GM12872 (cell line): ENCODE results near the gene CHPF2.

Source experiments
- CTCF ChIP-seq: IDR thresholded peaks from 3 replicates; pipeline ENCODE4 v1.5.1; 2011; ENCODE audit warnings: low read depth, mild to moderate bottlenecking, low read length, moderate library complexity; ENCODE audit not compliant: insufficient read depth

CHPF2 gene

GRCh38 chr7:151207315-151207714 is 25.0 kb upstream of the CHPF2 start:
- TF ChIP-seq CTCF, result no peak

- TF ChIP-seq CTCF, result no peak
These were observed 24.5 kb upstream of the CHPF2 start for GRCh38 chr7:151207804-151208203.

GRCh38 chr7:151208253-151208862 is 23.9 kb upstream of the CHPF2 start:
- no peak for TF ChIP-seq CTCF

GRCh38 chr7:151209588-151209987 is 22.7 kb upstream of the CHPF2 start:
- TF ChIP-seq CTCF, result no peak

- TF ChIP-seq CTCF, result no peak
These were observed 22.0 kb upstream of the CHPF2 start, which contains the start of gene H2BK1 for GRCh38 chr7:151210087-151210854. TSS of gene H2BK1 (minus strand) at chr7:151210488. CDS start at chr7:151210318, 170 bp downstream.

- TF ChIP-seq CTCF, result no peak
These were observed 21.0 kb upstream of the CHPF2 start for GRCh38 chr7:151211155-151211772.

GRCh38 chr7:151212626-151213025 is 19.7 kb upstream of the CHPF2 start:
- no peak for TF ChIP-seq CTCF
